Measurements from ENCODE around the gene SIRT2. TPM values are rescaled to one million over a fixed set of nuclear protein-coding genes. Genes with fewer than 3 reads are reported as not detected.

Gene SIRT2
- total RNA-seq, 1 donor from 2014 or later, result 38.0 TPM

GRCh38 chr19:38848299-38849146, 50.9 kb downstream of the SIRT2 start:
- Mint-ChIP-seq H3K4me3 (ENCODE audit: low read depth) (peak overlapping the region; percentile 92), H3K27me3 (no peaks in the 10 kb centered on the region), H3K9me3 (ENCODE audit: low read depth) (no peaks in the 10 kb centered on the region), H3K27ac (peak overlapping the region; percentile 99), H3K36me3 (ENCODE audit: insufficient read depth) (peaks cover 24% of the 10 kb centered on the region), H3K4me1 (ENCODE audit: low read depth) (peaks cover 29% of the 10 kb centered on the region)
- TF ChIP-seq CTCF (IDR thresholded peaks at IDR 0.05; ENCODE audit: unreplicated experiment), result no peak
- no peak for DNase-seq (ENCODE audit: low spot score, unreplicated experiment)

DNA sequence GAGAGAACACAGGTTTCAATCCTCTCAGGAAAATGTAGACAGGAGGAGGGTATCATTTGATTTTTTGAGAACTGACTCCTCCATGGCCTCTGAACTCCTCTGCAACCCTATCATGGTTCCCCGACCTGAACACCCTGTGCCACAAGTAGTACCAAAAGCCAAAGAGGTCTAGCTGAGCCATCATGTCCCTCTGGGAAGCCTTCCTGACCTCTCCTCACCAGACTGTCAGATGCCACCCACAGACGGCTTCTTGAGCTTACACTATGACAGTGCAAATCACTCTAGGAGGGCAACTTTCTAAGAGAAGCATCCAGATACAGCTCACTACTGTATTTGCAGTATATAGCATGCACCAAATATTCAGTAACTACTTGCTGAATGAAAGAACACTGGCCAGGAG, 53.3 kb downstream of the SIRT2 start:
- Mint-ChIP-seq H3K27me3 (no peaks in the 10 kb centered on the region), H3K4me3 (ENCODE audit: low read depth) (no peak overlapping the region), H3K9me3 (ENCODE audit: low read depth) (no peaks in the 10 kb centered on the region), H3K36me3 (ENCODE audit: insufficient read depth) (peaks cover 38% of the 10 kb centered on the region), H3K27ac (peak overlapping the region; percentile 76), H3K4me1 (ENCODE audit: low read depth) (peaks cover 20% of the 10 kb centered on the region)
- TF ChIP-seq CTCF (IDR thresholded peaks at IDR 0.05; ENCODE audit: unreplicated experiment), result no peak
- DNase-seq (ENCODE audit: low spot score, unreplicated experiment), result no peak

DNA sequence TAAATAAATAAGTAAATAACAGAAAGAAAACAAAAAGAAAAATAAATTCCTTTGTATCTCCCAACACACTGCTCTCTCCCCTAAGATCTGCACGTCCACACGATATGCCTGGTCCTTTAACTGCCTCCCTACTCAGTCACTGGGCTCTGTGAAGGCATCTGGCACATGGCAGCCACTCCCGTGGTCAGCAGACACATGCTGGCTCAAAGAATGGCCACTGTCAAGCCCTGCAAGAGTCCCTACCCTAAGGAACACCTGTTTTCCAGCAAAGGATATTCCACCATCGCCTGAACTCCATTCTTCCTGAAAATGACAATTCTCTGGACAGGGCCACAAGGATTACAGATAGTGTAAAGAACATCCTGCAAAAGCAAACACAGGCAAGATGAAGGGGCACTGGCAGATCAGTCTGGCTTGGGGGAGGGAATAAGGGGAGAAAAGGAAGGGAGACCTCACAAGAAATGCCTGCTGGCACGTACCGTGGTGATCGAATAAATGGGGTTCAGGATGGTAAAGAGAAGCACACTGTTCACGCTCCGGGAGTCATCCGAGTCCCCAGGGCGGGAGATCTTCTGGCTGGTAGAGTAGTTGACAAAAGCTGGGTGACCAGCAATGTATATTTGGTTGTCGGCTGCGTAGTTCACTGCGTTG, 53.9 kb downstream of the SIRT2 start:
- Mint-ChIP-seq H3K27ac (no peak overlapping the region), H3K27me3 (no peaks in the 10 kb centered on the region), H3K4me3 (ENCODE audit: low read depth) (no peak overlapping the region), H3K36me3 (ENCODE audit: insufficient read depth) (peaks cover 43% of the 10 kb centered on the region), H3K4me1 (ENCODE audit: low read depth) (peaks cover 15% of the 10 kb centered on the region), H3K9me3 (ENCODE audit: low read depth) (no peaks in the 10 kb centered on the region)
- no peak for TF ChIP-seq CTCF (IDR thresholded peaks at IDR 0.05; ENCODE audit: unreplicated experiment)
- DNase-seq (ENCODE audit: low spot score, unreplicated experiment), result no peak

GRCh38 chr19:38844093-38844686, 55.2 kb downstream of the SIRT2 start:
- Mint-ChIP-seq H3K27me3 (no peaks in the 10 kb centered on the region), H3K4me3 (ENCODE audit: low read depth) (no peak overlapping the region), H3K27ac (peak overlapping the region; percentile 71), H3K9me3 (ENCODE audit: low read depth) (no peaks in the 10 kb centered on the region), H3K4me1 (ENCODE audit: low read depth) (peaks cover 15% of the 10 kb centered on the region), H3K36me3 (ENCODE audit: insufficient read depth) (peaks cover 47% of the 10 kb centered on the region)
- TF ChIP-seq CTCF (IDR thresholded peaks at IDR 0.05; ENCODE audit: unreplicated experiment), result no peak
- DNase-seq (ENCODE audit: low spot score, unreplicated experiment), result no peak

DNA sequence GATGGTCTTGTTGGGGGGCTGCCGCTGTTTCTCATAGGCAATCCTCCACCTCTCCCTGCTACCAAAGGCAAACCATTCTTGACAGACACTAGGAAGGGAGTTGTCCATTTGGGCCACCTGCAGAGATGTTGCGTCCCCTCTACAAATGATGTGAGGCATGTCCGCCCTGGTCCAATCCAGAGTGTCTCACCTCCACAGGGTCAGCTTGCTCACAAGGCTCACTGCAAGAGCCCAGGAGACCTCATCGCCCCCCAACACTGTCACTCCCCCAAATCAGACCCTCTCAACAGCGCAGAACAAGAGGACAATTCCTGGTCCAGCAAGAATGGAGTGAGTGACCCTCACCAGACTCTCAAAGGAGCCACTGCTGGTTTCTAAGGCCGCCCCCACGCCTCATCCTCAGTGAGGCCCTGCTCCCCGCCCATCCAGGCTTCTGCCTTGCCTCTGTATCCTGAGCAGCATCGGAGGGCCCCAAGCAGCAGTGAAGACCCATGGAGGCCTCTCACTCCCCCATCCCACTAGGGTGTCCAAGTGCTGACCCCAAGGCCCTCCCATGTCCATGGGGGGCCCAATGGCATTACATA, 56.2 kb downstream of the SIRT2 start:
- no peak overlapping the region for H3K4me3 Mint-ChIP-seq (ENCODE audit: low read depth)
- peaks cover 15% of the 10 kb centered on the region for H3K4me1 Mint-ChIP-seq (ENCODE audit: low read depth)
- H3K27ac Mint-ChIP-seq, result peak overlapping the region; percentile 29
- TF ChIP-seq CTCF (IDR thresholded peaks at IDR 0.05; ENCODE audit: unreplicated experiment), result no peak
- DNase-seq (ENCODE audit: low spot score, unreplicated experiment), result no peak
- no peaks in the 10 kb centered on the region for H3K27me3 Mint-ChIP-seq
- peaks cover 49% of the 10 kb centered on the region for H3K36me3 Mint-ChIP-seq (ENCODE audit: insufficient read depth)
- no peaks in the 10 kb centered on the region for H3K9me3 Mint-ChIP-seq (ENCODE audit: low read depth)
